HG02642 (cell line): ENCODE measurements around the gene ADAMTS2.

ENCODE experiments used
- ATAC-seq: cut with Tn5 transposase; IDR thresholded peaks from one replicate; pipeline ENCODE4 v1.9.1; 2021; ENCODE audit warnings: mild to moderate bottlenecking; ENCODE audit not compliant: unreplicated experiment, poor library complexity

The ADAMTS2 gene

DNA sequence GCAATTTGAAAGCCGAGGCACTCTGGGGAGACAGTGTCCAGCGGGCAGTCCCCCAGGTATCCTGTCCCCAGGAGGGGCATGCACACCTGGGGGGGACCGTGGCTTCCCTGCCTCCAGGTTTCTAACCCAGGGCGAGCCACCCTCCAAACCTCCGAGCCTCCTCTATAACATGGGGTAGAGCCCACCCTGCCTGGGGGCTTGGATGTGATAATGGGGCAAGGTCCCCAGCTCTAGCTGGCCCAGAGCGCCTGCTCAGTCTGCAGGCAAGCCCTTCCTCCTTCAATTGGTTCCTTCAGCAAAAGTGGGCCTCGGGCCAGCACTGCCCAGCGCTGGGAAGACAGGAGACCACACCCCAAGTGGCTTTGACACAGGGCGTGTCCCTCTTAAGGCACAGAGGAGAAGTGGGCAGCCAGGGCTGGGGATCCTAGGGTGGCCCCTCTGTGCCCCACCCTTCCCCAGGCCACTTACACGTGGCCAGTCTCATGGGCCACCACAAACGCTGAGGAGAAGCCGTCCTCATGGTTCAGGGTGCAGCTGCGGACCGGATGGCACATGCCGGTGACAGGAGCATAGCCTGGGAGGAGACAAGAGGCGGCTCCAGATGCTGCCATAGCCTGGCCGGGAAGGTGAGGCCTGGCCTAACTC lies 190.8 kb downstream of the ADAMTS2 start:
- ATAC-seq, result no peak

DNA sequence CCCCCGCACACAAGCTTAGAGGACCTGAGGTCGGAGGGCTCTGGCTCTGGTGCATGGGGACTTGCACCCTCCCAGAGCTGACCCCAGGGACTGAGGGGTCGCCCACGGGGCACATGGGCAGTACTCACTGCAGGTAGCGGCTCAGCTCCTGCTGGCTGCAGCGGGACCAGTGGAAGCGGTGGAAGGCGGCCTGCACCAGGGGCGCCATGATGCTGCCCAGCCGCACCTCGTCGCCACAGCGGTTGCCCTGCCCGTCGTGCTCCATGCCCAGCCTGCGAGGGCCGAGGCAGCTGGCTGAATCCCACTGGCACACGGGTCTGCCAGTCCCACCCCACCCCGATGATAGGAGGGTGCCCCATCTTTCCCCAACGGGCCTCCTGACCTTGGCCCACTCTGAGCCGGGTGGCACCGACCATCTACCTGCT lies 191.3 kb downstream of the ADAMTS2 start:
- ATAC-seq, result no peak

- no peak for ATAC-seq
Observed at GRCh38 chr5:179153341-179153901, 191.8 kb downstream of the ADAMTS2 start.

- ATAC-seq, result no peak
Observed at GRCh38 chr5:179152941-179153340, 192.3 kb downstream of the ADAMTS2 start.

DNA sequence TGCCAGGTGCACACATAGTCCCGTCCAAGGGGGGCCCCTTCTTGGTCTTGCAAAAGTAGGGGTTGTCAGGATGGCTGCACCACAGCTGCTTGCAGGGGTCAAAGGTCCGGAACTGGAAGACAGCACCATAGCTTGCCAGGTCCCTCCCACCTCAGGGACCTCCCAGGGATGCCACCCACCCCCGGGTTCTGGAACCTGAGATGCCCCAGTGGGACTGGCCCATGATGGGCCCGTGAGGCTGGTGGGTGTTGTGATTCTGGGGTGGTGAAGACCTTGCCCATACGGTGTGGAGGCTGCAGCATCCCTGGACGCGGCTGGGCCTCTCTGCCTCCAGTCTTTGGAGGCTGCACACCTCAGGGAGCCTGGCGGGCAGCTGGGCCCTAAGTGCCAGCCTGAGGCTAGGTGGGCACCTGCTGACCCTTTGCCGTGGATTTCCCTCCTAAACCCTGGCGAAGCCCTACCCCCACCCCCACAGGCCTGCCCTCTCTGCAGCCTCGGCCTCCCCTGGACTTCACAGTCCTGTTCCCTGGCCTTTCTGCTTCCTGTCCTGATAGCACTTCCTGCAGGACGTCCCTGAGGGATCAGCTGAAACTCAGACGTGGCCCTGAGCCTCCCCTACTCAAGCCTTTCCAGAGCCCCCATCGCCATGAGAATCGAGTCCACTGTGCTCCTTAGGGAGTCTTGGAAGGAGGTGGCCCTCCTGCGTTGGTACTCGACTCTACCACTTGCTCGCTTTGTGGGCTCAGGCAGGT lies 192.9 kb downstream of the ADAMTS2 start:
- no peak for ATAC-seq

DNA sequence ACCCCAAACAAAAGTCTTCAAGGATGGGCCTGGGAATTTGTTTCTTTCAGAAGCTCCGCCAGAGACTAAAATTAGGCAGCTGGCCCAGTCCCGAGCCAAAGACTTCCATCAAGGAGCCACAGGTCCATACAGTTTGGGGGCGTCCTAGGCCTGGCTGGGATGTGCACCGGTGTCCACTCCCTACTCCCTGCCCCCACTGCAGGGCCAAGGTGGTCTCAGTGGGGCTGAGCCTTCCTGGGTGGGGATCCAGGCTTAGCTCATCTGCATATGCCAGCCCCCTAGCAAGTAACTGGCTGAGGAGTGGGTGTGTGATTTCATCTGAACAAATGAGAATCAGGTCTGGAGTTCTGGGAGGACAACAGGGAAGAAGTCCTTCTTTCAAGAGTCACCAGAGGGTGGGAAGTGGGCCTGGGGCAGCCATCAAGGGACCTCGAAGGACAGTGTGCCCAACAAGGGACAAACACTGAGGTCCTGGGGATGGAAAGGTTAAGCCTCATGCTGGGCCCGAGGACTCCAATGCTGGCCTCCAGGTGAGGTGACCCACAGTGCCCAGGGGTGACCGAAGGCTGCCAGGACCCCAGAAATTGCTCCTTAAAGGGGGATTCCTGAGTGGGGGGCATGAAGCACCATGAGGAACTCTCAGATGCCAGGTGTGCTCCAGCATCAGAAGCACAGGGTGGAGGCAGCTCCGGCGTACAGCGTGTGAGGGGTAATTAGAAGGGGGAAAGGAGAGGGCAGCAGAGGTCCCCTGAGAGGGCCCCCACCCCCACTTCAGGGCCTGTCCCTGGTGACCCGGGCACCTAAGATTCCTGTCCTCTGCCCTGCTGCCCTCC lies 193.8 kb downstream of the ADAMTS2 start:
- ATAC-seq, result no peak

- no peak for ATAC-seq
Observed at GRCh38 chr5:179150011-179150410, 195.2 kb downstream of the ADAMTS2 start.

GRCh38 chr5:179149278-179149677 lies 196.0 kb downstream of the ADAMTS2 start:
- ATAC-seq, result no peak

DNA sequence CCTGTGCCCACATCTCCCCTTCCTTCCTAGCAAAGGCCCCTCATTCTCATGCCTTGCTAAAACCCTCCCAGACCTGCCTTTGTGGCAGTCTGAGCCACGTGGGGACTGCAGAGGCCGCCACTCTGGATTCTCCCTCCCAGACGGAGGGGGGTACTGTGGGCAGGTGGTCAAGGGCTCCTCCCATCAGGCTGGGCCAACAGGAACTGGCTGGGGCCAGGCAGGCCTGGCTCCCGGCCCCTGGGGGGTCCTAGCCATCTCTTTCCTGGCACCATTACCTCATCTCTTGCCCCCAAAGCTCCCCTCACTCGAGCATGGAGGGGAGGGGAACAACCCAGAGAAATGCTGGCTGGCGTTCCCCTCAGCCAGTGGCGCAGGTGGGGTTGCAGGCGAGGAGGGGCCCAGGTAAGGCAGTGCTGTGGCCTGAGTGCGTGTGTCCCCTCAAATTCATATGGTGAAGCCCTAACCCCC lies 196.5 kb downstream of the ADAMTS2 start:
- ATAC-seq, result no peak

GRCh38 chr5:179147991-179148702 lies 197.1 kb downstream of the ADAMTS2 start:
- no peak for ATAC-seq

DNA sequence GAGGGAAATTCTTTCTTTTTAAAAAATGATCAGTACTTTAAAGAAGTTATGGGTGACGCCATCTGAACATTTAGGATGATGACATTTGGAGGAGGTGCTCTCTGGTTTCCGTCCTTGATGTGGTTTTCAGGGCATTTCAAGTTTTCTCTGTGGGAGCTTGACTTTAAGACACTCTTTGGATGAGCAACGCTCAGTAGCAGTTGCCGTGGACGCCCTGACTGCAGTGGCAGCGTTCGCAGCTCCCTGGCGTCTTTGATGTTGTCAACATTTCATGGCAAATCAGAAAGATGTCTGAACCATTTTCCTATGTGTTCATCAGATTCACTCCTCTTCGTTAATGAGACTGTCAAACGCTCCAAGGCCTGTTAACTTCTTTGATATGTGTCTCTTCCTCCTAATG lies 199.0 kb downstream of the ADAMTS2 start:
- no peak for ATAC-seq

GRCh38 chr5:179143446-179143845 lies 201.8 kb downstream of the ADAMTS2 start:
- no peak for ATAC-seq

GRCh38 chr5:179142434-179143198 lies 202.6 kb downstream of the ADAMTS2 start:
- ATAC-seq, result no peak

GRCh38 chr5:179141867-179142266 lies 203.4 kb downstream of the ADAMTS2 start:
- ATAC-seq, result no peak

DNA sequence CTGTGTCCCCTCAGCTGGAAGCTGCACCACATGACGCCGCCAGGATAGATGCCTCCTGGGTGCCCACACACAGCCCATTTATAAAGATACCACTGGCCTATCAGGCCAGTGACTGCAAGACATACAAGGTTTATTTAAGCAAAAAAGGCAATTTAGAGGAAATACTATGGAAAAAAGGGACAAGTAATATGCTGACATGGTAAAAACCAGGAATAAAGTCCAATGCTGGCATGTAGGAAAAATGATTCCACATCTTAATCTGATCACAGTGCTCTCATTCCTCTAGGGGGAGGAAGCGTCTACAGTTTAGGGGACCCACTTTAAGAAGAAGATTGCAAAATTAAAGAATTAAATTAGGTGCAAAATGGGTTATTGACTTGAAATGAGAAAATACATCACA lies 205.0 kb downstream of the ADAMTS2 start:
- no peak for ATAC-seq

DNA sequence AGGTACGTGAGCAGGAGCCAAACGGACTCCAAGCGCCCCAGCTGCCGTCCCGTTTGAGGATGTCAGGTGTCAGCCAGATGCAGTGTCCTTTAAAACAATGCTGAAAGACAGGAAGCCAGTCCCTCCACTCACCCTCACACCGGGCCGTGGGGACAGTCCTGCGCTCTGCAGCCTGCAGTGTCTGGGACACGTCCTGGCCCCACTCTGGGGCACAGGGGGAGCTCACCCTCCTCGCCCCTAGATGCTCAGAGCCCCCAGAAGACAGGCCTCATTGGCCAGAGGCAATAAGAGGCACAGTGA lies 205.4 kb downstream of the ADAMTS2 start:
- no peak for ATAC-seq

DNA sequence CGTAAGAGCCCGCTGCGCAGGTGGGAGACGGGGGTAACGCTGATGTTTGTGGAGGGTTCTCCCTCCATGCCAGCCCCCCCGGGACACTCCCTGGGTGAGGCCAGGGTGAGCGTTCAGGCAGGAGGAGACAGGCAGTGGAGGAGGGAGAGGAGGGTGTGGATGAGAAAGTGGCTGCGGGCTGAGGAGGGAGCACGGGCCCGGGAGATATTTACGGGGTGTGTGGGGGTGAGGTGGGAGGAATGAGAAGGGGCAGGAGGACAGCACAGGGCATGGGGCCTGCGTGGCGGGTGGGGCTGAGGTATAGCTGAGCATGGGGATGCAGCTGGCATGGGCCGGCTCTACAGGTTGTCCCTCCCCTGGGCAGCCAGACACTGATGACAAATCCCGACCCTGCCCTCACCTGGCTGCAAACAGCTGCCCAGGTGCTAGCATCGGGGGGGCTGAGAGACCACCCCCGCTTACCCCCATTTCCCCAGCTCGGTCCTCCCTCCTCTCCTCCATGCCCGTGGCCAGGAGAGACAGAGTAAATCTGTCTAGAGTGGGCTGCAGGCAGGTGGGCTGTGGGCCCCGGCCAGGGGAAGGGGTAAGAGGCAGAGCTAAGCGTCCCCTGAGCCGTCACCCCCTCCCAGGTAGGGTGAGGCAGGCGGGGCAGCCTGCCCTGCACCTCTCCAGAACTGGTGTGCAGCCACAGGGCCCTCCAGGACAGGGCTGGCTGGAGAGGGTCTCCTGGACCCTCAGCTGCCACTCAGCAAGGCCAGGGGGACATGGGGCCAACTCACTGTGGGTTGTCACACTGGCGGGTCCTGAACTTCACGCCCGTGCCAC lies 205.9 kb downstream of the ADAMTS2 start:
- ATAC-seq, result no peak

DNA sequence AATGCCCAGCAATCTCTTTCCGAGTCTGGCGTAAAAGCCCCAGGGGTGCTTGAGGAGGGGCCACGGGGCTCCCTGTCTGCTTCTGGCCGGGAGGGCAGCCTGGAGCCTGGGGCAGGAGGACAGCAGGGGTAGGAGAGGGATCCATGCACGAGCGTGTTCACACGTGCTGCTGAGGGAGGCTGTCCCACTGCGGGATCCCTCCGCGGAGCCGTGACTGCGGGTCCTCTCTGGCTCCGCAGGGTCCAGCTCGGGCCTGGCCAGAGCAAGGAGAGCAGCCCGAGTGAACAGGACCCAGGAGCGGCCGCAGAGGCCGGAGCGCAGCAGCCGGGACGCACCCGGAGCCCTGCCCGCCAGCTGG lies 206.7 kb downstream of the ADAMTS2 start:
- ATAC-seq, result no peak
